Renal cortex interstitium (tissue), 15 donors: ENCODE measurements around the gene MUC15. TPM values are rescaled to one million over a fixed set of nuclear protein-coding genes. Genes with fewer than 3 reads are reported as not detected.
"Not testable (repeated sequence)": the region's sequence is repeated elsewhere in the genome, so short reads cannot be mapped to it uniquely, and the experiment has no call there.

Source experiments
- DNase-seq, 11 donors: peaks; one replicate each; pipeline ENCODE4 v3.0.0-alpha.2; 2013; ENCODE audit warnings: low read depth in 9 of 11, low spot score in 4 of 11; ENCODE audit errors: extremely low read depth in 1 of 11
- long read RNA-seq, 16 experiments: transcript quantifications; one replicate each; lab custom pipeline, GENCODE V29; 2026
- polyA plus RNA-seq, 3 donors: library from polyadenylated mRNA; unstranded; fragments of 120-200 nt; gene quantifications; one replicate each; pipeline ENCODE4 v1.2.1, GENCODE V29; 2013; ENCODE audit not compliant: insufficient read length in 3 of 3

MUC15 gene, protein sequence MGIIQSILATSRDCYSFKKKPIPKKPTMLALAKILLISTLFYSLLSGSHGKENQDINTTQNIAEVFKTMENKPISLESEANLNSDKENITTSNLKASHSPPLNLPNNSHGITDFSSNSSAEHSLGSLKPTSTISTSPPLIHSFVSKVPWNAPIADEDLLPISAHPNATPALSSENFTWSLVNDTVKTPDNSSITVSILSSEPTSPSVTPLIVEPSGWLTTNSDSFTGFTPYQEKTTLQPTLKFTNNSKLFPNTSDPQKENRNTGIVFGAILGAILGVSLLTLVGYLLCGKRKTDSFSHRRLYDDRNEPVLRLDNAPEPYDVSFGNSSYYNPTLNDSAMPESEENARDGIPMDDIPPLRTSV
- polyA plus RNA-seq: 1 to 10 TPM; 2.3 to 4.3 (median 2.7) TPM
- long read RNA-seq, donor 1: 0 reads
- long read RNA-seq, donor 2: 0 reads
- long read RNA-seq, donor 3, partial matches to known transcripts: 0 of 1 reads
- long read RNA-seq, donor 3, other reads (novel, unspliced or antisense): 0 of 1 reads
- long read RNA-seq, donor 4: 0 reads
- long read RNA-seq, donor 5: 0 reads
- long read RNA-seq, donor 6, partial matches to known transcripts: 0 of 1 reads
- long read RNA-seq, donor 6, other reads (novel, unspliced or antisense): 0 of 1 reads
- long read RNA-seq, donor 7: 0 reads
- long read RNA-seq, donor 8, partial matches to known transcripts: 0 of 1 reads
- long read RNA-seq, donor 8, other reads (novel, unspliced or antisense): 0 of 1 reads
- long read RNA-seq, donor 9: 0 reads
- long read RNA-seq, donor 10: 0 reads
- long read RNA-seq, donor 11: 0 reads
- long read RNA-seq, donor 12: 0 reads
- long read RNA-seq, donor 13: 0 reads
- long read RNA-seq, donor 14: 0 reads
- long read RNA-seq, donor 15: 0 reads
- long read RNA-seq, donor 16, partial matches to known transcripts: 0 of 1 reads
- long read RNA-seq, donor 16, other reads (novel, unspliced or antisense): 0 of 1 reads

DNA sequence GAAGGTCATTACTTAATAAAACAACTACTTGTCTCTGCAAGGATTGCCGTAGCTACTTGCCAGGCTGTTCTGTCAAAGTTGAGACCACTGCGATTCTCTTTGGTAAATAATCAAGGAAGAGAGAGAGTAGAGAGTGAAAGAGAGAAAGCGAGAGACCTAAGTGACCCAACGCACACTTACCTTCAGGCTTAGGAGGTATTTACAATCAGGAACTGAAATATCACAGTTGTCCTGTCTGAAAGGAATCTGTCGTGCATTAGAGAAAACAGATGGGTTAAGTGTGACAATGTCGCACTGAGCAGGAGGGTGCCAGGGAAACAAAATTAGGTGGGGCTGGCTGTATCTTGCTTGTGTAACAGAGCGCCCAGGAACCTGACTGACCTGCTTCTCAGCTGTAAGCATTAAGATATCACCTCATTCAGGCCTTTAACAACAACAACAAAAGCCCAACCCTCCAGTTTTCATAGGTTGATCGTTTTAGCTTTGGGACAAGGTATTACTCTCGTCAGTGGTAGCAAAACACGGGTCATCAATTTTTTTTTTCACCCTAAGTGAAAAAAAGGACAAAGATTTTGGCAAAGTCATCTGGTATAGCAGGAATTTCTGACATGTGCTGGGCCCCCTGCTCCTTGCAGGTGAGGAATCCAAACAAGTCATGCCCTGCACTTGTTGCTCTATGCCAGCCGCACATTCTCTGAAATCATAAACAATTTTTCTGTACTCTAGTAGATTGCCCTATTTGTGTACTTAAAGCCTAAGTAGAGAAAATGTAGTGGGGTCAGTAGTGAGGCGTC, at the start of gene MUC15:
MUC15 (minus strand) TSS at position 403 of the 794 bp plus-strand sequence. CDS start 5,169 bp downstream, outside the sequence.
- DNase-seq: no peak

DNA sequence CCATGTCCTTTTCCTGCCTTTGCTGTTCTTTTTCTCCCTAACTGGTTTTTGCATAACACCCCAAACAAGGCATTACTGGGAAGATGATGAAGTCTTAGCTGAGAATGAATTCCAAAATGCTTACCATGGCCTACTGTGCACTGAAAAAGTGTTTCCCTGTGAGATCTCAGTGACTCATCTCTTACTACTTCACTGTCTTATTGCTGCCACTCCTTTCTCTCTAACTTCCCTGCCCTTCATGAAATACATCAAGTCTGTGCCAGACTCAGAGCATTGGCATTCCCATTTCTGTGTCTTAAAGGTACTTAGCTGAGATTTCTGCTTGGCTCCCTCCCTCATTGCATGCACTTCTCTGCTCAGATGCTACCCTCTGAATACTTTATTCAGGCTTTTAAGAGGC, 49.1 kb upstream of the MUC15 start:
- DNase-seq: no peak

DNA sequence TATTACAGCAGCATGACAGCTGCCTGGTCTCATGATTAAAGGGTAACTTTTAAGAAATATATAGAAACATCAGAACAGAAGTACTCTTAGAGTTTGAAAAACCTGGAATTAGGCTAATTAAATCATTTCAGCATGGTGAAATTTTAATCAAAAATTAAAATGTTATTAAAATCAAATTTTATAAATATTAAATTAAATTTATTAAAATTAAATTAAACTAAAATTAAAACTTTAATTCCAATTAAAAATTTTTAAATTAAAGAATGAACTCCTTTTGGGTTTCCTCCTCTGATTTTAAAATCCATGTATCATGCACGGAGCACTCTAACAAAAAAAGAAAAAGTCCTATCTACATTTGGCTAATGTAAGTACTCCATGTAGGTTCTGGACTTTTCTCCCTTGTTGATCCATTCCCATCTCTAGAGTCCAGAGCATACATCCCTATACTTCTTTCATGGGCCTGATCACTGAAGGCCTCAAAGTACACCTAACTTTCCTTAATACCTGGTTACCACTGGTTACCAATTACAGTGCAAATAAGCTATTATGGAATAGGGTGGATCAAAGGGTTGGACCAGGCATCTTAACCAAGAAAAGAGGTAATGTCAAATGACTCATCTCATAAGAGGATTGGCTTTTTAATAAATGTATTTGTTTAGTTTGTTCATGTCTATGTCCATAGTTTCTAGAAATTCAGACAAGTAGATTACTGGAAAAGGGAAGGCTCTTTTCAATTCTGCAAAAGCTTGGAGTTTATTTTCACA, 48.4 kb upstream of the MUC15 start:
- DNase-seq: no peak

DNA sequence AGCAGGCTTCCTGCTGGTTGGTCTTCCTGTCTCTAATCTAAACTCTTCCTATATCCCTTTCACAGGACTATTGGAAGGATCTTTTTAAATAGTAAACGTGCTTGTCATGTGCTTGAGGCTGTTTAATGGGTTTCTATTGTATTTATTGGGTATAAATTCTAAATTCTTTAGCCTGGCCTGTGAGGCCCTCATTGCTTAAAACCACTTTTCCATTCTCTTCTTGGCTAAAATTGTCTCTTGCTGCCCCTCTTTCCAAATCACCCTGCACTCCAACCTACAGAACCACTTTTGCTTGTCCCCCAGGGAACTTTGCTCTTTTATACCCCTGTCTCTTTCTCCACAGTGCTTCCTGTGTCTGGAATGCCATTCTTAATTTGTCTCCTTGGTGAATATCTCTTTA, 46.4 kb upstream of the MUC15 start:
- no peak for DNase-seq

DNA sequence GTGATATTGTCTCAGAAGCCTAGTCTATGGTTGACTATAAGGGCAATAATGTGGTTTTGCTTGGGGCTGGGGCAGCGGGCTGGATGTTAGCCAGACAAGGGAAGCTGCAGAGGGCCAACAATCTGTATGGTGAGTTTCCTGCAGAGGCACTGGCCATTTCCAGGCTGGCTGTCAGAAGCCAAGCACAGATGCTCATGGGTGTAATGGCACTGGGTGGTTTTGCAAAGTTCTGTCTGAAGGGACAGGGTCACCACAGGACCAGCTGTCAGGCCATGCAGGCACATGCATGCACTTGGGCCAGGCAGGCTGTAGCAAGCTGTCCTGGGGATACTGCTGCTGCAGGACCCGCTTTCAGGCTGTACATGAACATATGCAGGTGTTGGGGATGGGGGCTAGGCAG, 41.7 kb upstream of the MUC15 start:
- DNase-seq: no peak

DNA sequence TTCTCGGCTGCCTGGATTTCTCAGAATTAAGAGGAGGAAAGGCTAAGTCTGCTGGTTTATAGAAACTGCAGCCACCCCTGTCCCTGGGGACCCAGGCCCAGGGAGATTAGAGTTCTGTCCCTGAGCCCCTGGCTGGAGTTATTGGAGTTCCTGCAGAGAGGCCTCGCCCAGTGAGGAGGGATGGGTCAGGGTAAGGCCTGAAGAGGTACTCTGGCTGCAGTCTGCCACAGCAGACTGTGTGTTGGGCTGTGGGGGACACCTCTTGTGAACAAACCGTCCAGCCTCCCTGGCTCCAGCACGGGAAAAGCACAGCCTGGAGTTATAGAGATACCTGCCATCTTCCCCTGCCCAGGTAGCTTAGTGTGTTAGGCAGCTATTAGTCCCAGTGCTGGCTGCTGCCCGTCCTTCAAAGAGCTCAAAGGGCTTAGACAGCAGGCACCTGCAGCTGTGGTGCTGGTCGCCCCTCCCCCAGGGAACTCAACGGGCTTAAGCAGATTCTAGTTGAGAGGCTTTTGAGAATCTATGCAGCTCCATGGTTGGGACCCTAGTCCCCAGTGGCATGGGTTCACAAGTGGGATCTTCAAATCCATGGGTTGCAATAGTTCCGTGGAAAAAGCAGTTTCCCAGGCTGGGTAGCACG, 36.6 kb upstream of the MUC15 start:
- no peak for DNase-seq

DNA sequence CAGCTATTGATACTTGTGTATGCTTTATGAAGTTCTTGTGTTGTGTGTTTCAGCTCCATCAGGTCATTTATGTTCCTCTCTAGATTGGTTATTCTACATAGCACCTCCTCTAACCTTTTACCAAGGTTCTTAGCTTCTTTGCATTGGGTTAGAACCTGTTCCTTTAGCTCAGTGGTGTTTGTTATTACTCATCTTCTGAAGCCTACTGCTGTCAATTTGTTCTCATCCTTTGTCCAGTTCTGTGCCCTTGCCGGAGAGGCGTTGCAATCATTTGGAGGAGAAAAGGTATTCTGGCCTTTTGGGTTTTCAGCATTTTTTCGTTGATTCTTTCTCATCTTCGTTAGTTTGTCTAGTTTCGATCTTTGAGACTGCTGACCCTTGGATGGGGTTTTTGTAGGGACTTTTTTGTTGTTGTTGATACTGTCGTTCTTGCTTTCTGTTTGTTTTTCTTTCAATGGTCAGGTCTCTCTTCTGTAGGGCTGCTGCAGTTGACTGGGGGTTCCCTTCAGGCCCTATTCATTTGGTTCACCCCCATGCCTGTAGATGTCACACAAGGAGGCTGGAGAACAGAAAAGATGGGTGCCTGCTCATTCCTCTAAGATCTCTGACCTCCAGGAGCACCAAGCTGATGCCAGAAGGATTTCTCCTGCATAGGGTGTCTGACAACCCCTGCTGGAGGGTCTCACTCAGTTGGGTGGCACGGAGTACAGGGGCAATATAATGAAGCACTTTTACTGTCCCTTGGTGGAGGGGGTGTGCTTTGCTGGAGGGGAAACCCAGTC, 35.9 kb upstream of the MUC15 start:
- DNase-seq: no peak

DNA sequence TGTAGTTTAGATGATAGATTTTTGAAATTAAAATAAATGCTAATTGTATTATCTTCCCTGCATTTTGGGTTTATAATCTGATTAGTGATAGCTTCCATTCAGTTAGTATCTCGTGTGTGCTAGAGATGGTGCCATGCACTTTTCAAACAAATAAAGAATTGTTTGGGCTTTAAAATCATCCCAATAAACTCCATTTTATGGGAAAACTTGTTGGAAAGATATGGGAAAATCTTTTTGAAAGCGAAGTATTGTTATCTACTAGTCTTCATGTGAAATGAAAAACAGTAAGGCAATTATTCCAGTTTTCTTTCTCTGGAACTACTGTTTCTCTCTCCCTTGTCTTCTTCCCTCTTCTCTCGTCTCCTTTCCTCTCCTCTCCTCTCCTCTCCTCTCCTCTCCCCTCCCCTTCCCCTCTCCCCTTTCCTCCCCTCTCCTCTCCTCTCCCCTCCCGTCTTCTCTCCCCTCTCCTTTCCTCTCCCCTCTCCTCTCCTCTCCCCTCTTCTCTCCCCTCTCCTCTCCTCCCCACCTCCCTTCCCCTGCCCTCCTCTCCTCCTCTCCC, 27.9 kb upstream of the MUC15 start:
- DNase-seq: no peak

DNA sequence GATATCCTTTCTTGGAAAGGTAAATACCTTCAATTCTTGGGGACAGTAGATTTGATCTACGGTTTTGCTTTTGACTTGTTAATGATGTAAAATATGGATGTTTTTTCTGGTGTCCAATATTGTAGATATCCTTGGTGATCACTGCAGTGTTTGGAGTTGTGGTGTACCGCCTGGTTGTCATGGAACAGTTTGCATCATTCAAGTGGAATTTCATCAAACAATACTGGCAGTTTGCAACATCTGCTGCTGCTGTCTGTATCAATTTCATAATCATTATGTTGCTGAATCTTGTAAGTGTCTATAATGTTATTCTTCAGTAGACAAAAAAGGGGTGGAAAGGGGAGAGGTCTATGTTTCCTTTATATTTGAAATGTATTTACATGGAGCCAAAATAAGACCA, 27.4 kb upstream of the MUC15 start:
- DNase-seq: no peak

DNA sequence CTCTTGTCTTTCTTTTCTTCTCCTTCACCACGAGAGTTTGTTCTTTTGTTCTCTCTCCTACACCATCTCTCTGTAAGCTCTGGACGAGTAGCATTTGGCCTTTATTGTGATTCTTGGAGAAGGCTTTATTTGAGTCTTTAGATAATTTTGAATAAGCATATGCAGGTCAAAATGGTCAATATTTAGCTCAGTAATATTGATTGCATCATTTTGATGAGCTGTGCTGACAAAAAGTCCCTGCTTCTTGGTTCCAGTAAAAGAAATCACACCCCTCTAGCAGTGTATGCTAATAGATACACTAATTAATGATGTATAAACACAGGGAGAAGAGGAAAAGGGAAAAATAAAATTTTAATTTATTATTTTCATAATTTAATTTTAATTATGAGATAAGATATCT, 25.8 kb upstream of the MUC15 start:
- no peak for DNase-seq

DNA sequence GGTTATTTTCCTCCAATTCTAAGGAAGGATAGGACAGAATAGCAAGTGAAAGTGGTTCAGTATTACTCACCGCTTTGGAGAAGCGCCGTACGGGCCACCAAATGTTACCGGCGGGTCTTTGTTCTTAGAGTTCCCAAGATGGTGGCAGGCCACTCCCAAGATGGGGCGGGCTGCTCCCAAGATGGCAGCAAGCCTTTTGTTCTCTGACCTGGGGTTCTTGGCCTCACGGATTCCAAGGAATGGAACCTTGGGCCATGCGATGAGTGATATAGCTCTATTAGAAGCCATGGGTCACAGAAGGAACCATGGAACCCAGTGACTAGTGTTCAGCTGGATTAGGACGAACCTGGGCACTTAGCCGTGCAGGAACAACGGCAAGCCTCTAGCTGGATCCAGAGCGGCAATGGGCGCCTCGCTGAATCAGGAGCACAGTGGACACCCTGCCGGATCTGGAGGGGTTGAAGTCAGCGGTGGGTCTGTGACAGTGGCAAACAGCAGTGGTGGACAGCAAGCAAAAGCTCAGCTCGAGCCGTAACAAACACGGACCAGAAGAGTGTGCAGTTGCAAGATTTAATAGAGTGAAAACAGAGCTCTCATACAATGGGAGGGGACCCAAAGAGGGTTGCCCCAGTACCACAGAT, 25.1 kb upstream of the MUC15 start:
- DNase-seq: not testable (repeated sequence)

DNA sequence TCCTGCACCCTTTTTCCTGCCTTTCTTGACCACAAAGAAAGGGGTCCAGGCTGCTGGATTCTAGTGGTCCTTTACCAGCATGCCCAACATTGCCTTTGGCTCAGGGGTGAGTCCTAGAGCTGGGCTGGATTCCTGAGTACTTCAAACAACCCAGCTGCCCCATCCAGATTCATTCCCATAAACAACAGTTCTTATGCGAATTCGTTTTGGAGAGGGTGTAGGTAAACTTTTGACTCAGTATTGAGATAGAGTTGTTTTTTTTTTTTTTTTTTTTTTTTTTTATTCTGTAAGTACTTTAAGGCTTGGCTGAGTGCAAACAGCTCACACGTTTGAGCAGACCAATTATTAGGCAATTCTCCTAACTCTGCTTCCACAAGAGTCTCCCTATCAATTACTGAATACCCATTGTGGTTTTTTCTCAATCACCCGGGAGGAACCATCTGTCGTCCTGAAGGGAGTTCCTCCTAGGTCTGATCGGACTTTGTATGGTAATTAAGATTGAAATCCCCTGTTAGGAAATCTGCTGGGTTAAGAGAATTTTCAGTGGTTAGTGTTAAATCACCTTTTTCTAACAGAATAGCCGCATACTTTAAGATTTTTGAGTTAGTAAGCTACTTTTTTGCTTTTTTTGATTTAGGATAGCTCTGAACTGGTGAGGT, 23.3 kb upstream of the MUC15 start:
- DNase-seq: not testable (repeated sequence)

DNA sequence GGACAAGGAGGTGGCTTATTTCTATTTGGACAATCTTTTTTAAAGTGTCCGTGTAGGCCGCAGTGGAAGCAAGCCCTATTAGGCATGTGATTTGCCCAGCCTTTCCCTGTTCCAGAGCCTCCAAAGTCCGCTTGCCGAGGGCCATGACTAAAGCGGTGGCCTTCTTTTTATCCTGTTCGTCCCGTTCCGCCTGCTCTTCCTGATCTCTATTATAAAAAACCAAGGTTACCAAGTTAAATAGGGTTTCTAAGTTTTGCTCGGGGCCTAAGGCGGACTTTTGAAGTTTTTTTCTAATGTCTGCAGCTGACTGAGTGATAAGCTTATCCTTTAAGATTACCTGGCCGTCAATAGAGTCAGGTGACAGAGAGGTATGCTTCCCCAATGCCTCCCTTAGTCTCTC, 21.6 kb upstream of the MUC15 start:
- no peak for DNase-seq

DNA sequence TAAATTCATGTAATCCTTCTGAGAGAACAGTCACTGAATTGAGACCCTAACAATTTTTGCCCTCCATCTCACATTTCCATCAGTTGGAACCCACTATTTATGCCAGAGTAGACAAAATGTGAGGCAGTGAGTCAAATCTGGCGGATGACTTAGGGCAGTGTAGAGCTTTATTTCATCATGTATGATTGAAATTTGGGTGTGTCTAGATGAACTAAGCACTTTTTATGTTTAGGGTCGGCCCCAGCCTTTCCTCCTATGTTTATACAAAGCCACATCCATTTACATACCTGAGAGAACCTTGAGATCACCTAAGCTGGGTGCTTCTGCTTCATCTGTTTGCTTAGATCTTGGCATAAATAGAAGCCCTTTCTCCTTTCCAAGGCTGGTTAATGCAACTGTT, 15.0 kb upstream of the MUC15 start:
- DNase-seq: no peak

DNA sequence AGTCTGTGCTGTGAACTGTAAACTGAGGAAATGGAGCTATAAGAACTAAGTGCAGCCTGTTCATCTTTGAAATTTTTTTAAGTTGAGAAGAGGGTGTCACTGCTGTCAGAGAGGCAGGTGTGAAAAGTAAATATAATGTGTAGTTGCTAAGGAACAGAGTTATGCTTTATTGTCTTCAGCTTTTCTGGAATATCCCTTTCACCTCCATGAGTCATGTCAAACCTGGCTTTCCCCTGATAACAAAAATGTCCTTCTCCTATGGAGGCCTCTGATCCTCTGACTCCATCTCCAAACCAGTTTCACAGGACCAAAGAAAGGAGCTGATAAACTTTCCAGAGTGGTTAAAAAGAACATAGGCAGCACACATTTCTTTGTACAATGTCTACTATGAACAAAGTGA, 12.8 kb upstream of the MUC15 start:
- DNase-seq: no peak

DNA sequence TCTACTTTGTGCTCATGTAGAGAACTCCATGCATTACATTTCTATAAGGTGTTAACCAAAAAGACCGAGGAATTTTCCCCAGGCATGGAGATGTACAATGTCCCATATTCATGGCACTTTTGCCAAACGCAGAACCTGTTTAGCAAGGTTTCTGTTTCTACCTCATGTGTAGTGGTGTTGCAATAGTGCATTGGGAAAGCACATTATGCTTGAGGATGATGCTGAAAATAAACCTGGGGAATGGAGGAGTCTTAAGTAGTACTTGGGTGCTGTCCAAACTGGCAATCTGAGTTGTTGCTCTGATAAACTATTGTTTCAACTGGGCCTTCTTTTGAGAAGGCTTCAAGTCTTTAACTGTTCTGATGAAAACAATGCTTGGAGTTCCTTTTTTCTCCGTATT, 11.5 kb upstream of the MUC15 start:
- DNase-seq: no peak
